ENCODE results near the gene CXADR.

The CXADR gene

DNA sequence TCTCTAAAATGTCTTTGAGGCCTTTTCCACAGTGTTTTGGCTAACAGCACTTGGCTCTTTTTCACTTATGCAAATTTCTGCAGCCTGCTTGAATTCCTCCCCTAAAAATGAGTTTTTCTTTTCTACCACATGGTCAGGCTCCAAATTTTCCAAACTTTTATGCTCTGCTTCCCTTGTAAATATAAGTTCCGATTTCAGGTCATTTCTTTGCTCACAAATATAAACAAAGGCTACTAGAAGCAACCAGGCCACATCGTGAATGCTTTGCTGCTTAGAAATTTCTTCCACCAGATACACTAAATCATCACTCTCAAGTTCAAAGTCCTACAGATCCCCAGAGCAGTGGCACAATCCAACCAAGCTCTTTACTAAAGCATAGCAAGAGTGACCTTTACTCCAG is 128.0 kb downstream of the CXADR start:
- in situ Hi-C loops (cut with HindIII; ENCODE audit: low sequenced_read_pairs) = no loop called here

More for the DNA sequence above, 128.0 kb downstream of the CXADR start:
- no peak for DNase-seq (ENCODE audit: low read depth)
- no peak overlapping the region for H3K4me3 ChIP-seq (ENCODE audit: low read depth, low read length)
- TF ChIP-seq, protein P1, sequence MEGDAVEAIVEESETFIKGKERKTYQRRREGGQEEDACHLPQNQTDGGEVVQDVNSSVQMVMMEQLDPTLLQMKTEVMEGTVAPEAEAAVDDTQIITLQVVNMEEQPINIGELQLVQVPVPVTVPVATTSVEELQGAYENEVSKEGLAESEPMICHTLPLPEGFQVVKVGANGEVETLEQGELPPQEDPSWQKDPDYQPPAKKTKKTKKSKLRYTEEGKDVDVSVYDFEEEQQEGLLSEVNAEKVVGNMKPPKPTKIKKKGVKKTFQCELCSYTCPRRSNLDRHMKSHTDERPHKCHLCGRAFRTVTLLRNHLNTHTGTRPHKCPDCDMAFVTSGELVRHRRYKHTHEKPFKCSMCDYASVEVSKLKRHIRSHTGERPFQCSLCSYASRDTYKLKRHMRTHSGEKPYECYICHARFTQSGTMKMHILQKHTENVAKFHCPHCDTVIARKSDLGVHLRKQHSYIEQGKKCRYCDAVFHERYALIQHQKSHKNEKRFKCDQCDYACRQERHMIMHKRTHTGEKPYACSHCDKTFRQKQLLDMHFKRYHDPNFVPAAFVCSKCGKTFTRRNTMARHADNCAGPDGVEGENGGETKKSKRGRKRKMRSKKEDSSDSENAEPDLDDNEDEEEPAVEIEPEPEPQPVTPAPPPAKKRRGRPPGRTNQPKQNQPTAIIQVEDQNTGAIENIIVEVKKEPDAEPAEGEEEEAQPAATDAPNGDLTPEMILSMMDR (IDR thresholded peaks at IDR 0.05; ENCODE audit: low read depth, low read length, missing control alignments) = no peak

All from astrocyte of the cerebellum (primary cell).